K562 (cell line): ENCODE results near the gene ANKS1B.

Experiments
- HDGF ChIP-seq: fragments of 450-650 bp; IDR thresholded peaks from 2 replicates; pipeline ENCODE4 v1.6.1; 2016
- SIX5 ChIP-seq, 2 experiments: IDR thresholded peaks; 2 replicates each; pipeline ENCODE4 v1.6.1; 2011; ENCODE audit warnings: low read length in 2 of 2, borderline replicate concordance in 1 of 2, low read depth in 1 of 2, mild to moderate bottlenecking in 1 of 2, moderate library complexity in 1 of 2; ENCODE audit not compliant: insufficient read depth in 1 of 2
- XRCC4 ChIP-seq: IDR thresholded peaks from one replicate; pipeline ENCODE4 v1.6.1; 2011; ENCODE audit not compliant: insufficient read depth, insufficient read length; ENCODE audit errors: extremely low read depth
- ZNF282 ChIP-seq: sonication (generic); formaldehyde crosslinking; IDR thresholded peaks from 2 replicates; pipeline ENCODE4 v1.8.1; 2023; ENCODE audit warnings: missing genetic modification reagents
- ZNF668 ChIP-seq: fragments of 250-450 bp; sonication (Bioruptor Pico); IDR thresholded peaks from 2 replicates; pipeline ENCODE4 v1.8.0; 2022; ENCODE audit warnings: mild to moderate bottlenecking, inconsistent platforms
- TF ChIP-seq, protein P1 (sequence below), 3 experiments: IDR thresholded peaks in 2 of 3; conservative IDR thresholded peaks in 1 of 3; 2 replicates each; pipeline ENCODE4 v1.5.1; 2011 to 2012; ENCODE audit warnings: low read length in 3 of 3, mild to moderate bottlenecking in 3 of 3, control low read depth in 2 of 3, improper control_type of control experiment in 1 of 3, inconsistent platforms in 1 of 3, low read depth in 1 of 3, mixed read lengths in 1 of 3, moderate library complexity in 1 of 3; ENCODE audit not compliant: insufficient read depth in 2 of 3
- TF ChIP-seq, protein P2 (sequence below): fragments of 250-450 bp; sonication (Bioruptor Pico); IDR thresholded peaks from 2 replicates; pipeline ENCODE4 v1.5.0; 2020; ENCODE audit warnings: mild to moderate bottlenecking, borderline replicate concordance

DNA sequence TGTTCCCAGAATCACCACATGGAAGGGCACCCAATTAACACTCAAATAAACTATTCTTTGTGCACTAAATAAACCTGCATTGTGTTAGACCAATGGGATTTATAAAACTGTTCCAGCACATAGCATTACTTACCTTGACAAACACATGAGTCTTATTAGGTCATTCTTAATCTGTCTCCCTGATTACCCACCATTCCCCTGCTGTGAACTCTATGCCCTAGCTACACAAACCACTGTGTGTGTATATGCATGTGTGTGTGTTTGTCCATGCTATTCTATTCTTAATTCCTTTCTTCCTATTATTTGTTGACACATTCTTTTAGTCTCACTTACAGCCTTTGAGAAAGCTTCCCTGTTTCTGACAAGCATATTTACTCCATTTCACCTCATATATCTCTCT, 640.8 kb downstream of the ANKS1B start:
- TF ChIP-seq HDGF = no peak
- TF ChIP-seq, protein P1, sequence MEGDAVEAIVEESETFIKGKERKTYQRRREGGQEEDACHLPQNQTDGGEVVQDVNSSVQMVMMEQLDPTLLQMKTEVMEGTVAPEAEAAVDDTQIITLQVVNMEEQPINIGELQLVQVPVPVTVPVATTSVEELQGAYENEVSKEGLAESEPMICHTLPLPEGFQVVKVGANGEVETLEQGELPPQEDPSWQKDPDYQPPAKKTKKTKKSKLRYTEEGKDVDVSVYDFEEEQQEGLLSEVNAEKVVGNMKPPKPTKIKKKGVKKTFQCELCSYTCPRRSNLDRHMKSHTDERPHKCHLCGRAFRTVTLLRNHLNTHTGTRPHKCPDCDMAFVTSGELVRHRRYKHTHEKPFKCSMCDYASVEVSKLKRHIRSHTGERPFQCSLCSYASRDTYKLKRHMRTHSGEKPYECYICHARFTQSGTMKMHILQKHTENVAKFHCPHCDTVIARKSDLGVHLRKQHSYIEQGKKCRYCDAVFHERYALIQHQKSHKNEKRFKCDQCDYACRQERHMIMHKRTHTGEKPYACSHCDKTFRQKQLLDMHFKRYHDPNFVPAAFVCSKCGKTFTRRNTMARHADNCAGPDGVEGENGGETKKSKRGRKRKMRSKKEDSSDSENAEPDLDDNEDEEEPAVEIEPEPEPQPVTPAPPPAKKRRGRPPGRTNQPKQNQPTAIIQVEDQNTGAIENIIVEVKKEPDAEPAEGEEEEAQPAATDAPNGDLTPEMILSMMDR (IDR thresholded peaks at IDR 0.05 in 2 of 3, conservative IDR thresholded peaks at IDR 0.05 in 1 of 3; ENCODE audit: insufficient read depth in 2 of 3, low read depth in 1 of 3, low read length in 3 of 3) = no peak
- TF ChIP-seq ZNF668 = no peak
- TF ChIP-seq, protein P2, sequence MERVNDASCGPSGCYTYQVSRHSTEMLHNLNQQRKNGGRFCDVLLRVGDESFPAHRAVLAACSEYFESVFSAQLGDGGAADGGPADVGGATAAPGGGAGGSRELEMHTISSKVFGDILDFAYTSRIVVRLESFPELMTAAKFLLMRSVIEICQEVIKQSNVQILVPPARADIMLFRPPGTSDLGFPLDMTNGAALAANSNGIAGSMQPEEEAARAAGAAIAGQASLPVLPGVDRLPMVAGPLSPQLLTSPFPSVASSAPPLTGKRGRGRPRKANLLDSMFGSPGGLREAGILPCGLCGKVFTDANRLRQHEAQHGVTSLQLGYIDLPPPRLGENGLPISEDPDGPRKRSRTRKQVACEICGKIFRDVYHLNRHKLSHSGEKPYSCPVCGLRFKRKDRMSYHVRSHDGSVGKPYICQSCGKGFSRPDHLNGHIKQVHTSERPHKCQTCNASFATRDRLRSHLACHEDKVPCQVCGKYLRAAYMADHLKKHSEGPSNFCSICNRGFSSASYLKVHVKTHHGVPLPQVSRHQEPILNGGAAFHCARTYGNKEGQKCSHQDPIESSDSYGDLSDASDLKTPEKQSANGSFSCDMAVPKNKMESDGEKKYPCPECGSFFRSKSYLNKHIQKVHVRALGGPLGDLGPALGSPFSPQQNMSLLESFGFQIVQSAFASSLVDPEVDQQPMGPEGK (CRISPR knock-in tag) = no peak
- no peak for TF ChIP-seq SIX5 (IDR thresholded peaks at IDR 0.05; ENCODE audit: borderline replicate concordance in 1 of 2, insufficient read depth in 1 of 2, low read depth in 1 of 2, low read length in 2 of 2)
- no peak for TF ChIP-seq ZNF282 (CRISPR knock-in tag)
- TF ChIP-seq XRCC4 = no peak
